NCI-H226 (cell line): ENCODE measurements around the gene TMEM106C.

Experiments used
- DNase-seq: peaks from one replicate; pipeline ENCODE4 v3.0.0-alpha.2; 2015

Gene TMEM106C

GRCh38 chr12:47980779-47981495 is 17.5 kb downstream of the TMEM106C start:
- no peak for DNase-seq

DNA sequence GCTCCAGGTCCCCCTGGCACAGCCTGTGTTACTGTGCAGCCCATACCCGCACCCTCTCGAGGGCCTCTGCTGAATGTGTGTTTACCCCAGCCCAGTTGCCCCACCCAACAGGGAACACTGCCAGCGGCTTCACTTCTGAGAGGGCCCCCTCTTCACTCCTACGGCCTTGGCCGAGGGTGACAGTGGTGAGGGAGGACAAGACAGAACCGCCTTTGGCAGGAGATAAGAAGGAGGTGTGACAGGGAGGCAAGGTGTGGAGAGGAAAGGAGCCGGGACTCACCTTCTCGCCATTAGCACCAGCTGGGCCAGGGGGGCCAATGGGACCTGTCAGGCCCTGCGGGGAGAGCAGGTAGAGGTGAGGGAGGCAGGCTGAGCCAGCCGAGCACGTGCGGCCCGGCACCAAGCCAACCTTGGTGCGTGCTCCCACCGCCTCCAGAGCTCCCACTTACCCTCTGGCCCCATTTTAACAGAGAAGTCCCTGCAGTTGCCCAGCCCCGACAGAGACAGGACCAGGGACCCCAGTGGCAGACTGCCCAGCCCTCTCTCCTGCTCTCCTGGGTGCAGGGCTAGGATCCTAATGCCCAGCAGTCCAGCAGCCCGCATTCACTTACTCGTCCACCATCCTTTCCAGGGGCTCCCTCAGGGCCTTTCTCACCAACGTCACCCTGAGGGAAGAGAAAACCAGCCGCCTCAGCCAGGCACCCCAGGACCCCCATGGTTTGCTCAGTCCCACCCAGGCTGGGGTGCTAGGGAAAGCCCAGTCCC is 18.3 kb downstream of the TMEM106C start:
- DNase-seq, result no peak

DNA sequence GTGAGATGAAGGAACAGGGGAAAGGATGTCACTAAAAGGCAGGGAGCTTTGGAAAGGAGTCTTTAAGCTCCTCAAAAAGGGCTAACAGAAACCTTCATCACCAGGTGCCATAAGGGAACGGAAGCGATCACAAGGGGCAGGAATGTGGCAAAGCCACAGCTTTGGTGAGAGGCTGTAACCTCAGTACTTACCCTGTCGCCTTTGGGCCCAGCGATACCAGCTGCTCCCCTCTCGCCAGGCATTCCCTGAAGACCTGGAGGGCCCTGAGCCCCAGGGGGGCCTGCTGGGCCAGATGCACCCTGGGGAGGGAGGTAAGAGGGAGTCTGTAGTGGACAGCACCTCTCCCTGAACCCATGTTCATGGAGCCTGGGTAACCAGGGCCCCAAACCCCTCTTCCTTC is 18.9 kb downstream of the TMEM106C start:
- no peak for DNase-seq

- no peak for DNase-seq
These were observed 19.4 kb downstream of the TMEM106C start for GRCh38 chr12:47982770-47983169.

DNA sequence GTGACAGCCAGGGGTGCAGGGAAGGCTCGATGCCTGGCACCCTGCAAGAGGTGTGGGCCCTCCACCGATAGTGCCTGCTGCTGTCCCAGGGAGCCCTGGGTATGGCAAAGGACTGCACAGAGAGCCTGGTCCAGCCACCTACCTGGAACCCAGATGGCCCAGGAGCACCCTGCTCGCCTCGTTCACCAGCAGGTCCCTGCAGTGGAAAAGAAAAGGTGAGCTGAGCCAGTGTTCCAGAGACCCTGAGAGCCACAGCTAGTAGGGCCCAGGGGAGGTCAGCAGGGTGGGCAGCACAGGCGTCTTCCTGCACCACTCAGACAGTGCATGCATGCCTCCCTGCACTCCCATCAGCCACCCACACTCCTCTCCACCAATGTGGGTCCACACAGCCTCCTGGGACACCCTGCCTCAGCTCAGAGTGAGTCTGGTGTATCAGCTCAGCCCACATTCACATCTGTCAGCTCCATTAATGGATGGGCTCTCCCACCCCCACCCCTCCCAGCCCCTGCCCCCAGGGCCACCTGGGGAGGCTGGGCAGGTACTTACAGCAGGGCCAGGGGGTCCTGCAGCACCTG is 20.2 kb downstream of the TMEM106C start:
- no peak for DNase-seq

DNA sequence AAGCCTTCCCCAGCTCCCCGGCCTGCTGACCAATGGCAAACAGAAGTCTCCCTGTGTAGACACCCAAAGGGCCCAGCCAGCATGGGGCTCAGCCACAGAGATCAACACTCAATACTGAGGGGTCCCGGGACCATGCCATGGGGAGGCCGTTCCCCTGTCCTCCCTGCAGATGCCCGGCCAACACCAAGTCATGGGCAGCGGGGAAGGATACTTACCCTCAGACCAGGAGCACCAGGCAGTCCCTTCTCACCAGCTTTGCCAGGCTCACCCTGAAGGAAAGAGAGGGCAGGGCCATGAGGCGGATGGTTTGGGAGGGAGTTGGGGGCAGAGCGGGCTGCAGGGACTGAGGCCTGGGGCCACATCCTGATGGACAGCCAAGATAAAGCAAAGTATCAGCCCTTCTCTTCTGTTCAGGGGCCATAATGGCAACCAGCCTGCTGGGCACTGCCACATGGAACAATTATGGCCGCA is 21.0 kb downstream of the TMEM106C start:
- no peak for DNase-seq

GRCh38 chr12:47985596-47986290 is 22.3 kb downstream of the TMEM106C start:
- DNase-seq, result no peak

GRCh38 chr12:47986291-47986660 is 22.9 kb downstream of the TMEM106C start:
- no peak for DNase-seq

DNA sequence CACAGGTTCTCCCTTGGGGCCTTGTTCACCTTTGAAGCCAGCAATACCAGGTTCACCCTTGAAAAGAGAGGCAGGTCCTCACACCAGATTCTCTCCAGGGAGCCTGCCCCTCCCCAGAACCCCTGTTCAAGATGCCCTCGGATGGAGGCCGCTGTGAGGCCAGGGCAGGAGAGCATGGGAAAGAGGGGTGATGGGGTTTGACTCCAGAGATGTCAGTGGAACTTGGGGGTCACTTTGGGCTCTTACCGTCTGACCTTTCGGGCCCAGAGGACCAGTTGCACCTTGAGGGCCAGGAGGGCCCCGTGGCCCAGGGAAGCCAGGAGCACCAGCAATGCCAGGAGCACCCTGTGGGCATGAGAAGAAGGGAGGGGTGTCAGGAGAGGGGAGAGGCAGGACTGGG is 23.4 kb downstream of the TMEM106C start:
- DNase-seq, result no peak

DNA sequence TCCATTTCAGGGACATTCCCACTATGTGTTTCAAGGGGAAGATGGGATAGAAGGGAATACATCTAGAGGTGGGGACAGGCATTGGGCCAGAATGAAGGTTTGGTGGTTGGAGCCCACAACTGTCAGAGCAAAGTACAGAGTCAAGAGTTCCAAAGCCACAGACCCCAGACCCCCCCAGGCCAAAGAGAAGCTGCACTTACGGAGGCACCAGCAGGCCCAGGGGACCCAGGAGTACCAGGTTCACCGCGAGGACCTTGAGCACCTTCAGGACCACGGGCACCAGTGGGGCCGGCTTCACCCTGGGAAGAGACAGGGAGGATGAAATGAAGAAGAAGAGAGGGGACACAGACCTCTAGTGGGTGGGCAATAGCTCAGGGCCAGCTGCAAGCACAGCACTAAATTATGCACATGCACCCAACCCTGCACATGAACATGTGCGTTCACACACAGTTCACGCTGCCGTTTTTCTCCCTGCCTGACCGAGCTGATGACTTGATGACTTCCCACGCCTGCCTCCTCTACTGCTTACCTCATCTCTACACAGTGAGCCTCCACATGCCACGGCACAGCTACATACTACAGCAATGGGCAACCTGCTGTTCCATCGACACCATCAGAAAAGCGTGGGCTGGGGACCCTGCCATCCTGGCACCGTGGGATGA is 24.1 kb downstream of the TMEM106C start:
- DNase-seq, result no peak

- DNase-seq, result no peak
These were observed 25.0 kb downstream of the TMEM106C start for GRCh38 chr12:47988073-47989022.

DNA sequence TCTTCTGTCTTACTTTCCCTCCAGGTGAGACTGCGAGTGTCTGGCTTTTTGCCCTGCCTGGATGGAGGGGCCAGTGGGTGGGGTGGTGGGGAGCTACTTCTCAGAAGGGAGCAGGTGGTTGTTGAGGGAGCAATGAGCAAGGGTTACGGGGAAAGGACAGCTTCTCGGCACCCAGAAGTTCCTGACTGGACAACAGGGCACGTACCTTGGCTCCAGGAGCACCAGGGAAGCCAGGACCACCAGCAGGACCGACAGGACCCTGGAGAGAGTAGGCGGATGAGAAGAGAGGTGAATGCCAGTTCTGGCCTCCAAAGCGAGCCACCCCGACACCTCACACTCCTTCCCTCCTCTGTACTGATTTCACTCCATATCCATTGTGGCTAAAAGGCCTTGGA is 25.6 kb downstream of the TMEM106C start:
- no peak for DNase-seq

- no peak for DNase-seq
These were observed 26.3 kb downstream of the TMEM106C start for GRCh38 chr12:47989666-47990065.

GRCh38 chr12:47990351-47991105 is 27.1 kb downstream of the TMEM106C start:
- DNase-seq, result no peak

- no peak for DNase-seq
These were observed 28.0 kb downstream of the TMEM106C start for GRCh38 chr12:47991106-47992061.

- no peak for DNase-seq
These were observed 29.4 kb downstream of the TMEM106C start for GRCh38 chr12:47992776-47993175.

DNA sequence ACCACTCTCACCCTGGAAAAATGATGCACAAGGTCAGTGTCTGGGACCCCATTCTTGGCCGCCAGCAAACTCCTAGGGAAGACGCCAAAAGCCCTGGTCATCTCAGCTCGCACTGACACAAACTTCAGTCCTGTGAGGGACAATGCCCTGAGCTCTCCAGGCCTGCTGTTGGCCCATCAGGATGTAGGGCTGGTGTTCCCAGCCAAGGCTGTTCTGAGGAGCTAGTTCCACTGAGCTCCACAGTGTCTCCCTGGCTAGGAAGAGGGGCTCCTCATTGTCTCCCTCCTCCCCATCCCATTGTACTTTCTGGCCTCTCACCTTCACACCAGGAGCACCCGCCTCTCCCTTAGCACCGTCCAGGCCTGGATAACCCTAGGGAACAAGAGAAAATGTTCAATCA is 30.1 kb downstream of the TMEM106C start:
- DNase-seq, result no peak

GRCh38 chr12:47995981-47996401 is 32.6 kb downstream of the TMEM106C start:
- DNase-seq, result no peak

GRCh38 chr12:47997321-47997720 is 33.9 kb downstream of the TMEM106C start:
- DNase-seq, result no peak

GRCh38 chr12:47999816-48000215 is 36.4 kb downstream of the TMEM106C start:
- DNase-seq, result no peak
